Fibroblast of the aortic adventitia (primary cell): Measurements from ENCODE around the gene SLC39A9. TPM values are rescaled to one million over a fixed set of nuclear protein-coding genes. Genes with fewer than 3 reads are reported as not detected.

Experiments used
- DNase-seq: peaks from one replicate; pipeline ENCODE4 v3.0.0-alpha.2; 2010; ENCODE audit warnings: low read depth
- H3K4me3 ChIP-seq: 2 replicates; pipeline ENCODE4 v1.5.1; 2011; ENCODE audit warnings: low read depth, mild to moderate bottlenecking, control low read depth, low read length, moderate library complexity
- CTCF ChIP-seq: IDR thresholded peaks from 2 replicates; pipeline ENCODE4 v1.5.1; 2011; ENCODE audit warnings: mild to moderate bottlenecking, low read length, control low read depth, inconsistent platforms; ENCODE audit not compliant: insufficient read depth
- total RNA-seq: library from RNA; depleted of rRNA; stranded (reverse); fragments of >200 nt; gene quantifications from 2 replicates; pipeline ENCODE4 v1.2.3, GENCODE V29; 2012; ENCODE audit warnings: low replicate concordance

The SLC39A9 gene
- total RNA-seq, 1 donor, result 118 TPM

DNA sequence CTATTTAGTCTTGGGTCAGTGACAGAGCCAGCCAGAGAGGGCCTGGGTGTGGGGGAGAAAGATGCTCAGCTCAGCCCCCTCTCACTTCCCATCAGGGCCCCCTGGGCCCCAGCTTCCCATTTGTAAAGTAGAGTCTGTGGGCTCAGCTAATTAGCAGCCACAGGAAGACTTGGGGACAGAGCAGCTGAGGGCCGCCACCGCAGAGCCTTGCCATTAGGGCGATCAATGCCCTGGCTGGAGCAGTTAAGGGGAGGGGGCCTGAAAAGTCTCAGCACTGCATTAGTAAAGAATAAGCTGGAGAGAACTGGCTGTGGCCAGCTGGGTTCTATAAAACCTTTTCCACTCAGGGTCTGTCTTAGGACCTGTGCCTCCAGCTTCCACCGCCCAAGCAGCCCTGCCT is 88.7 kb downstream of the SLC39A9 start:
- TF ChIP-seq CTCF, result no peak
- H3K4me3 ChIP-seq, result no peak overlapping the region
- DNase-seq, result no peak

DNA sequence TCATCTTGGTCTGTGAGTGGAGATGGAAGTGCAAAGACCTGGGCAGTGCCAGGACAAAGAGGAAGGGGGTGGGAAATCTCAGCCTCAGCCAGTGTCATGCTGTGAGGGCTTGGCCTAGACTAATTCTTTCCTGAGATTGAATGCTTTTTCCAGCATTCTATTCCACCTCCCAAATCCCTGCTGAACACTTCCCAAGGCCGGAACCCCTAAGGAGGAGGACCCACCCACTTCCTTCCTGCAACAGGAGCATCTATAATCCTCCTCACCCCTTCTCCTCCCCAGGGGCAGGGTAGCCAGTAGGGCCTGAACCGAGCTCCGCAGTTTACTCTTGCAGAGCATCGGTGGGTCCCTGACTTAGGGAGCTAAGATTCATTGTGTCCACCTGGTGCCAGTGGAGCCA is 89.3 kb downstream of the SLC39A9 start:
- H3K4me3 ChIP-seq, result no peak overlapping the region
- no peak for DNase-seq
- TF ChIP-seq CTCF, result no peak

GRCh38 chr14:69489495-69489894 is 91.0 kb downstream of the SLC39A9 start:
- no peak for TF ChIP-seq CTCF
- DNase-seq, result no peak

DNA sequence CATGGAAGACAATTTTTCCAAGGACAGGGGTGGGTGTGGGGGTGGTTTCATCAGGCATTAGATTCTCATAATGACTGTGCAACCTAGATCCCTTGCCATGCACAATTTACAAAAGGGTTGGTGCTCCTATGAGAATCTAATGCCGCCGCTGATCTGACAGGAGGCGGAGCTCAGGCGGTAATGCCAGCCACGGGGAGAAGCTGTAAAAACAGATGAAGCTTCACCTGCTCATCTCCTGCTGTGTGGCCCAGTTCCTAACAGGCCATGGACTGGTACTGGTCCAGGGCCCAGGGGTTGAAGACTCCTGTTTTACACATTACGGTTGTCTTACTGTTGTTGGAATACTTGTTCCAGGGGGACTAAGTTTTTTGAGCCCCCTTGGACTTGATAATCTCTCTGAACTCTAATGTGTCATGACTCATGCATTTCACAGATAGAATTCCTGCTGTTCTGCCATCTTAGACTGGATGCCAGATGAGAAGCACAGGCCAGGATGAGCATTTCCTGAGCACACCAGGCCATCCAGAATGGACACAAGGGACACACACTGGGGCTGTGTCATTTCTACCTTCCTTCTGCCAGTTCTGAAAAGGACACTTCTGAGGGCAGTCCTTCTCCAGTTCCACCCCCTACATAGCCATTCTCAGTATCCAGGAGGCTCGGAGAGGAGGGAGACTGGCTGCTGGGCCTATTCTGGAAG is 91.9 kb downstream of the SLC39A9 start:
- no peak for TF ChIP-seq CTCF
- DNase-seq, result no peak
- H3K4me3 ChIP-seq, result no peak overlapping the region

More at GRCh38 chr14:69489495-69489894, 91.0 kb downstream of the SLC39A9 start:
- no peak overlapping the region for H3K4me3 ChIP-seq

DNA sequence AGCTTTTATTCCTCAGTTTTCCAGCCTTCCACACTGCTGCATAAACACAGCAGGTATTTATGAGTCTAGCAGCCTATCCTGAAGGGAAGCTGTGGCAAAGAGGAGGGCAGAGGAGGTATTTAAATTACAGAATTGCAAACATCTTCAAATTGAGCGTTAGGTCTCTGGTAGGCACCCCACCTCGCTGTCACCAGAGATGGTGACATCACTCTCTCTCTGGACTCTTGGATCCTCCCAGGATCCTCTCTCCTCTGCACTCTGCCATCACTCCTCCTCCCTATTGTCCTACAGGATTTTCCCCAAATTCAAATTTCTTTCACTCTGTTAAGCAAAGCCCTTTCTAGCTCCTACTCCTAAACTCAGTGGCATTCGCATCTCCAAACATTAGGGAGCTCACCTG is 92.7 kb downstream of the SLC39A9 start:
- DNase-seq, result no peak
- no peak for TF ChIP-seq CTCF
- H3K4me3 ChIP-seq, result no peak overlapping the region

DNA sequence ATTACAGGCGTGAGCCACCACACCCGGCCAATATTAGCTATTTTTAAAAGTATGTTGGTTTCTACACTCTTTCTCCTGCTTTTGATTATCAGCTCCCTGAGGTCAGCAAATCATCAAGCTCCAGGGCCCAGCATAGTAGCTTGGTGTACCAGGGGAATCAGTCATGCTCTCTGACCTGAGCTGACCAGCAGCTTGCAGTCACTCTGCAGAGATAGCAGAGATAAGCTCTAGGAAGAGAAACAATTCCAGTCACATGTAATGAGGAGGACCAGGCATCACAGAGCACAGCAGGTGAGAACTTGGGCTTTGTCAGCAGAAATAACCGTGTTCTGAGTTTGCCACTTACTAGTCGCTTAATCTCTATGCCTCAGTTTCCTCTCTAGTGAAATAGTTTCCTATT is 94.5 kb downstream of the SLC39A9 start:
- H3K4me3 ChIP-seq, result no peak overlapping the region
- no peak for TF ChIP-seq CTCF
- DNase-seq, result no peak

- DNase-seq, result no peak
- TF ChIP-seq CTCF, result no peak
- no peak overlapping the region for H3K4me3 ChIP-seq
These were observed 95.3 kb downstream of the SLC39A9 start for GRCh38 chr14:69493791-69494190.
